GM10266 (cell line): ENCODE results near the gene RANGAP1.

Experiments used
- DNase-seq: peaks from one replicate; pipeline ENCODE4 v3.0.0; 2012; ENCODE audit errors: extremely low spot score
- CTCF ChIP-seq: IDR thresholded peaks from 2 replicates; pipeline ENCODE4 v1.5.1; 2012; ENCODE audit warnings: mild to moderate bottlenecking, low read depth; ENCODE audit not compliant: control insufficient read depth, insufficient read depth; ENCODE audit errors: missing control alignments

The RANGAP1 gene

DNA sequence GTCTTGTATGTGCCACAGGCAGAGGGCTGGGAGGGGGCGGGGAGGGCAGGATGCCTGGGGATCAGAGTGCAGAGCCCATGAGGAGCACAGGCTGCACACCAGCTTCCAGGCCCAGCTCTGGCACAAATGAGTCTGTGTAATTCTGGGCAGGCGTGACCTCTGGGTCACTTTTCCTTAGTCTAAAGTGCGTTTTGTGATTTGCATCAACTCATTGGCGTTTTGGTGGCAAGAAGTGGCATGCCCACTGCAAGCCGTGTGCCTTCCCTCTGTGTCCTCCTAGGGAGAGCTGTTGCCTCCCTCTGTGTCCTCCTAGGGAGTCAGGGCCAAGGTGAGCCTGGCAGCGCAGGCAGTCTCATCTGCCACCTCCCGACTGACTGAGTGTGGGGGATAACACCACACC lies 62.5 kb downstream of the RANGAP1 start:
- no peak for DNase-seq
- TF ChIP-seq CTCF: no peak

GRCh38 chr22:41222846-41223507 lies 63.0 kb downstream of the RANGAP1 start:
- DNase-seq: no peak
- no peak for TF ChIP-seq CTCF

- no peak for TF ChIP-seq CTCF
- DNase-seq: peak; percentile 67
Measured at GRCh38 chr22:41217553-41218157, 68.3 kb downstream of the RANGAP1 start.

DNA sequence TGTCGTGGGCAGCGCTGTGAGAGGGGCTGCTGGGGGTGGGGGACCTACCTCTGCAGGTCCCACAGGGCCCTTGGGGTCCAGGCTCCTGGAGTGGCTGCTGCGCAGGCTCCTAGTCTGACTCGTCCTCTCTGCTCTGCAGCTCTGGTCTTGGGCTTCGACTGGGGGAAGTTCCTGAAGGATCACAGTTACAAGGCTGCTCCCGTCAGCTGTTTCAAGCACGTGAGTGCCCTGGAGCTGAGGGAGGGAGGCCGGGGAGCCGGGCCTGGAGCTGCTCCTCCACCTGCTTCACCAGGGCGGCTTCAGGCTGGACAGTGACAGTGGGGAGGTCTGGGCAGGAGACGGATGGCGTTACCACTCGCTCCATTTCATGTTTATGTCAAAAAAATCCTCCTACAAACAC lies 69.0 kb downstream of the RANGAP1 start:
- no peak for TF ChIP-seq CTCF
- DNase-seq: no peak

DNA sequence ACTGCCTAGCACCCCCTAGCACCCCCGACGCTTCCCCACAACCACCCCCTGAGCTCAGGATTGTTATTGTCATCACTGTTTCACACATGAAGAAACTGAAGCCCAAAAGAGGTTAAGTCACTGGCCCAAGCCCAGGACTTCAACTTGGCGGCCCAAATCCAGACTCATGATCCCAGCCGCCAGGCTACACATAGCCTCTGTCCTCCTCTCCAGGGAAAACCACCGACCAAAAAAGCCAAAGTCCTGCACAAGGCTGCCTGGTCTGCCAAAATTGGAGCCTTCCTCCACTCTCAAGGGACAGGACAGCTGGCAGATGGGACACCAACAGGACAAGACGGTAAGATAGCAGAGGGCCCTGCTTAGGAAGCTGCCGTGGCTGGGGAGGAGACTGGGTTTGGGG lies 70.1 kb downstream of the RANGAP1 start:
- TF ChIP-seq CTCF: no peak
- DNase-seq: no peak

- TF ChIP-seq CTCF: no peak
- no peak for DNase-seq
Measured at GRCh38 chr22:41215409-41215808, 70.6 kb downstream of the RANGAP1 start.

GRCh38 chr22:41206719-41207118 lies 79.3 kb downstream of the RANGAP1 start:
- no peak for TF ChIP-seq CTCF
- no peak for DNase-seq
